H1 (cell line): ENCODE measurements around the gene MED13. TPM values are rescaled to one million over a fixed set of nuclear protein-coding genes. Genes with fewer than 3 reads are reported as not detected.

Experiments
- CTCF ChIA-PET: fragments of 300-600 bp; sonication (Branson Sonifier 250); formaldehyde crosslinking; loops from one replicate; lab custom pipeline; 2021; ENCODE audit not compliant: partially characterized antibody; lab: Charles Lee
- POLR2A ChIA-PET: fragments of 300-600 bp; sonication (Branson Sonifier 250); formaldehyde crosslinking; loops from one replicate; lab custom pipeline; 2021; ENCODE audit warnings: inconsistent platforms; ENCODE audit not compliant: partially characterized antibody; lab: Charles Lee
- DNase-seq, 2 experiments: peaks; one replicate each; pipeline versions ENCODE4 v3.0.0 to v3.0.0-alpha.2; 2010 to 2022; ENCODE audit warnings: low spot score in 2 of 2, low read depth in 1 of 2, mixed read lengths in 1 of 2
- FAIRE-seq: peaks from 2 replicates; lab custom pipeline; 2011; peaks lifted over from hg19 to GRCh38; lab: Jason Lieb, UNC
- H2AFZ ChIP-seq: 2 replicates; pipeline ENCODE4 v1.8.1; 2012; ENCODE audit warnings: low read length, inconsistent platforms
- H2AK5ac ChIP-seq: 2 replicates; pipeline ENCODE4 v1.6.1; 2013; ENCODE audit warnings: low read depth, low read length
- H2BK120ac ChIP-seq: replicated peaks from 2 replicates; pipeline ENCODE3; 2013; ENCODE audit warnings: low read depth, low read length, inconsistent platforms
- H2BK12ac ChIP-seq: 2 replicates; pipeline ENCODE4 v1.6.1; 2013; ENCODE audit warnings: low read depth, low read length
- H2BK15ac ChIP-seq: 2 replicates; pipeline ENCODE4 v1.6.1; 2013; ENCODE audit warnings: low read length
- H2BK20ac ChIP-seq: 2 replicates; pipeline ENCODE4 v1.6.1; 2013; ENCODE audit warnings: low read length
- H2BK5ac ChIP-seq: 2 replicates; pipeline ENCODE4 v1.6.1; 2013; ENCODE audit warnings: low read depth, low read length
- H3K14ac ChIP-seq: 2 replicates; pipeline ENCODE4 v1.6.1; 2013; ENCODE audit warnings: inconsistent platforms; ENCODE audit not compliant: insufficient read length
- H3K18ac ChIP-seq: 2 replicates; pipeline ENCODE4 v1.6.1; 2013; ENCODE audit warnings: low read length; ENCODE audit errors: extremely low read depth
- H3K23ac ChIP-seq: 2 replicates; pipeline ENCODE4 v1.6.1; 2013; ENCODE audit warnings: inconsistent platforms; ENCODE audit not compliant: insufficient read length
- H3K23me2 ChIP-seq: 2 replicates; pipeline ENCODE4 v1.6.1; 2013; ENCODE audit warnings: low read depth, low read length
- H3K27ac ChIP-seq: 2 replicates; pipeline ENCODE4 v1.6.1; 2011; ENCODE audit warnings: low read depth, low read length, inconsistent platforms
- H3K27me3 ChIP-seq, 4 experiments: replicated peaks in 1 of 4; 1 replicate in 1 of 4; 2 replicates in 3 of 4; pipeline versions ENCODE4 v1.6.1 to v1.8.1; 2011 to 2013; ENCODE audit warnings: low read length in 3 of 4, mild to moderate bottlenecking in 3 of 4, inconsistent platforms in 2 of 4, mixed read lengths in 2 of 4, moderate library complexity in 1 of 4; ENCODE audit not compliant: control insufficient read depth in 3 of 4, insufficient read depth in 3 of 4; ENCODE audit errors: extremely low read depth in 1 of 4
- H3K36me3 ChIP-seq, 4 experiments: 2 replicates each; pipeline versions ENCODE4 v1.6.1 to v1.8.1; 2011 to 2013; ENCODE audit warnings: mild to moderate bottlenecking in 4 of 4, low read length in 3 of 4, moderate library complexity in 2 of 4, control low read depth in 1 of 4, inconsistent platforms in 1 of 4; ENCODE audit not compliant: insufficient read depth in 4 of 4, control insufficient read depth in 2 of 4
- H3K4ac ChIP-seq: replicated peaks from 2 replicates; pipeline ENCODE3; 2013; ENCODE audit warnings: low read length, low read depth, mixed read lengths, inconsistent platforms; ENCODE audit not compliant: insufficient read length
- H3K4me1 ChIP-seq, 4 experiments: replicated peaks in 1 of 4; 1 replicate in 1 of 4; 2 replicates in 3 of 4; pipeline versions ENCODE4 v1.6.1 to v1.8.1; 2011 to 2013; ENCODE audit warnings: low read length in 3 of 4, inconsistent platforms in 2 of 4, mixed read lengths in 1 of 4; ENCODE audit not compliant: insufficient read depth in 4 of 4, control insufficient read depth in 3 of 4
- H3K4me2 ChIP-seq, 2 experiments: 2 replicates each; pipeline versions ENCODE4 v1.6.1 to v1.8.1; 2011 to 2013; ENCODE audit warnings: low read depth in 2 of 2, low read length in 2 of 2, control low read depth in 1 of 2, inconsistent platforms in 1 of 2, mild to moderate bottlenecking in 1 of 2; ENCODE audit not compliant: insufficient read depth in 1 of 2
- H3K4me3 ChIP-seq, 4 experiments: fragments of 200-600, 300-600 bp in 1 of 4; sonication (generic), shearing (Covaris generic), sonication (Bioruptor Twin) in 1 of 4; 2 replicates each; pipeline versions ENCODE4 v1.5.1 to v1.8.1; 2011 to 2016; ENCODE audit warnings: low read length in 4 of 4, low read depth in 3 of 4, control low read depth in 2 of 4, inconsistent platforms in 2 of 4, mild to moderate bottlenecking in 2 of 4, mixed read lengths in 1 of 4, moderate library complexity in 1 of 4; ENCODE audit not compliant: insufficient read depth in 2 of 4; ENCODE audit errors: extremely low read depth in 1 of 4
- H3K56ac ChIP-seq: replicated peaks from 2 replicates; pipeline ENCODE3; 2013; ENCODE audit warnings: low read depth, mild to moderate bottlenecking, mixed read lengths, low read length, inconsistent platforms; ENCODE audit not compliant: insufficient read length
- H3K79me1 ChIP-seq: 2 replicates; pipeline ENCODE4 v1.6.1; 2013; ENCODE audit warnings: low read depth, low read length, control low read depth
- H3K79me2 ChIP-seq, 2 experiments: 2 replicates each; pipeline versions ENCODE4 v1.6.1 to v1.8.1; 2012 to 2013; ENCODE audit warnings: low read length in 2 of 2, mild to moderate bottlenecking in 2 of 2, inconsistent platforms in 1 of 2; ENCODE audit not compliant: insufficient read depth in 2 of 2, control insufficient read depth in 1 of 2
- H3K9ac ChIP-seq, 4 experiments: replicated peaks in 1 of 4; 1 replicate in 1 of 4; 2 replicates in 3 of 4; pipeline versions ENCODE4 v1.6.1 to v1.8.1; 2011 to 2013; ENCODE audit warnings: low read depth in 3 of 4, low read length in 3 of 4, control low read depth in 2 of 4, mild to moderate bottlenecking in 2 of 4, moderate library complexity in 2 of 4, inconsistent platforms in 1 of 4; ENCODE audit errors: extremely low read depth in 1 of 4
- H3K9me3 ChIP-seq, 2 experiments: 2 replicates each; pipeline versions ENCODE4 v1.6.1 to v1.8.1; 2012 to 2013; ENCODE audit warnings: mild to moderate bottlenecking in 2 of 2, moderate library complexity in 2 of 2, control low read depth in 1 of 2, inconsistent platforms in 1 of 2, low read depth in 1 of 2, low read length in 1 of 2, mixed read lengths in 1 of 2; ENCODE audit not compliant: insufficient read depth in 2 of 2
- H4K20me1 ChIP-seq, 2 experiments: replicated peaks in 1 of 2; 2 replicates each; pipeline versions ENCODE3 to v1.8.1; 2011 to 2013; ENCODE audit warnings: inconsistent platforms in 2 of 2, low read length in 2 of 2, mild to moderate bottlenecking in 1 of 2; ENCODE audit not compliant: insufficient read depth in 2 of 2, control insufficient read depth in 1 of 2
- H4K5ac ChIP-seq: 2 replicates; pipeline ENCODE4 v1.6.1; 2013; ENCODE audit warnings: low read length, low read depth, mixed read lengths, inconsistent platforms; ENCODE audit not compliant: insufficient read length
- H4K8ac ChIP-seq: 2 replicates; pipeline ENCODE4 v1.8.0; 2013; ENCODE audit warnings: mild to moderate bottlenecking, moderate library complexity, low read length, inconsistent platforms; ENCODE audit not compliant: insufficient read depth; ENCODE audit errors: extremely low read depth
- H4K91ac ChIP-seq: replicated peaks from 2 replicates; pipeline ENCODE3; 2013; ENCODE audit warnings: low read length, mixed read lengths, inconsistent platforms; ENCODE audit not compliant: insufficient read length
- NANOG ChIP-seq: IDR thresholded peaks from 2 replicates; pipeline ENCODE4 v1.6.1; 2011; ENCODE audit warnings: low read length, low read depth, mild to moderate bottlenecking, inconsistent platforms; ENCODE audit not compliant: insufficient read depth, poor library complexity, severe bottlenecking
- WGBS, 2 experiments: shearing (Covaris generic) in 1 of 2; methylation state at CpG; one replicate each; pipeline versions ENCODE4 v1.1.6 to v1.1.7; 2013 to 2015; ENCODE audit warnings: low lambda C conversion rate in 2 of 2, mixed read lengths in 2 of 2, inconsistent platforms in 1 of 2, low coverage in 1 of 2, missing lambda C conversion rate in 1 of 2; ENCODE audit not compliant: insufficient replicate concordance in 2 of 2, insufficient coverage in 1 of 2, insufficient read length in 1 of 2; ENCODE audit errors: extremely low coverage in 1 of 2, missing lambda C conversion rate in 1 of 2; 5-methylcytosine and 5-hydroxymethylcytosine counted together
- polyA plus RNA-seq, 7 experiments: library from polyadenylated mRNA; depleted of rRNA in 3 of 7; stranded (reverse) in 5 of 7; unstranded in 2 of 7; fragments of >200 nt in 5 of 7; fragments of 200-250 nt in 2 of 7; gene quantifications; 1 replicate in 5 of 7; 2 replicates in 1 of 7; 4 replicates in 1 of 7; pipeline versions ENCODE4 v1.2.1 to v1.2.3, GENCODE V29; 2011 to 2013; ENCODE audit warnings: missing spikeins in 2 of 7, mixed read lengths in 2 of 7
- total RNA-seq: library from RNA; stranded (reverse); fragmentation: NEBNext Ultra II Directional; extraction: Animal tissue kit (Norgen Biotek cat#: 25700); gene quantifications from 2 replicates; pipeline ENCODE4 v1.2.1, GENCODE V29; 2021

The MED13 gene
- total and polyA plus RNA-seq, 2 of the 8 experiments (the other 6 are each of a cell fraction or from before 2014, with no cell fraction given): 11.3 to 44.8 TPM

- DNase-seq (no peak), FAIRE-seq (no peak)
- Histone ChIP-seq H3K36me3 (peaks cover 0 to 42% (median 7%) of the 10 kb centered on the region in 4 experiments; a peak in 3 of 8 replicates), H3K79me1 (no peaks in the 10 kb centered on the region), H2BK120ac (no peak overlapping the region), H4K8ac (no peak overlapping the region), H3K9me3 (no peaks in the 10 kb centered on the region), H2BK5ac (no peak overlapping the region), H3K4me3 (no peak overlapping the region), H3K4me2 (no peak overlapping the region), H3K23ac (no peak overlapping the region), H2BK20ac (no peak overlapping the region), H4K20me1 (no peaks in the 10 kb centered on the region), H3K79me2 (no peaks in the 10 kb centered on the region), H3K4ac (no peak overlapping the region), H3K4me1 (no peaks in the 10 kb centered on the region), H2AK5ac (no peak overlapping the region), H3K56ac (no peak overlapping the region), H3K27ac (no peak overlapping the region), H3K27me3 (no peaks in the 10 kb centered on the region), H4K5ac (no peak overlapping the region), H2AFZ (no peak overlapping the region), H3K9ac (no peak overlapping the region), H3K18ac (no peak overlapping the region), H3K23me2 (no peaks in the 10 kb centered on the region), H2BK12ac (no peak overlapping the region), H4K91ac (no peak overlapping the region), H3K14ac (no peak overlapping the region), H2BK15ac (no peak overlapping the region)
- 92 to 100% methylated on average over 1 to 2 of the region's 2 CpGs for WGBS, 2 experiments
- ChIA-PET CTCF (interaction anchor here (0.6 kb wide), 1 partner anchor 475 kb away, joined by 3 read pairs; no protein-coding TSS in a partner anchor), POLR2A (no interaction called here)
- no peak for TF ChIP-seq NANOG
Observed at GRCh38 chr17:61897548-61898180, 167.4 kb downstream of the MED13 start.
